Uterus (tissue), 2 donors: Measurements from ENCODE around the gene SLC6A18.

Experiments
- POLR2A ChIP-seq, 2 donors: fragments of 450-650 bp; IDR thresholded peaks; one replicate each; pipeline ENCODE4 v1.6.1; 2016; ENCODE audit warnings: antibody characterized with exemption in 2 of 2, mild to moderate bottlenecking in 1 of 2, moderate library complexity in 1 of 2
- TF ChIP-seq, protein P1 (sequence below), 4 experiments: fragments of 200-600 bp in 2 of 4; fragments of 450-650 bp in 2 of 4; sonication (generic) in 2 of 4; IDR thresholded peaks; one replicate each; pipeline ENCODE4 v1.5.1; 2016 to 2019; ENCODE audit warnings: antibody characterized with exemption in 4 of 4, mild to moderate bottlenecking in 2 of 4, moderate library complexity in 1 of 4

DNA sequence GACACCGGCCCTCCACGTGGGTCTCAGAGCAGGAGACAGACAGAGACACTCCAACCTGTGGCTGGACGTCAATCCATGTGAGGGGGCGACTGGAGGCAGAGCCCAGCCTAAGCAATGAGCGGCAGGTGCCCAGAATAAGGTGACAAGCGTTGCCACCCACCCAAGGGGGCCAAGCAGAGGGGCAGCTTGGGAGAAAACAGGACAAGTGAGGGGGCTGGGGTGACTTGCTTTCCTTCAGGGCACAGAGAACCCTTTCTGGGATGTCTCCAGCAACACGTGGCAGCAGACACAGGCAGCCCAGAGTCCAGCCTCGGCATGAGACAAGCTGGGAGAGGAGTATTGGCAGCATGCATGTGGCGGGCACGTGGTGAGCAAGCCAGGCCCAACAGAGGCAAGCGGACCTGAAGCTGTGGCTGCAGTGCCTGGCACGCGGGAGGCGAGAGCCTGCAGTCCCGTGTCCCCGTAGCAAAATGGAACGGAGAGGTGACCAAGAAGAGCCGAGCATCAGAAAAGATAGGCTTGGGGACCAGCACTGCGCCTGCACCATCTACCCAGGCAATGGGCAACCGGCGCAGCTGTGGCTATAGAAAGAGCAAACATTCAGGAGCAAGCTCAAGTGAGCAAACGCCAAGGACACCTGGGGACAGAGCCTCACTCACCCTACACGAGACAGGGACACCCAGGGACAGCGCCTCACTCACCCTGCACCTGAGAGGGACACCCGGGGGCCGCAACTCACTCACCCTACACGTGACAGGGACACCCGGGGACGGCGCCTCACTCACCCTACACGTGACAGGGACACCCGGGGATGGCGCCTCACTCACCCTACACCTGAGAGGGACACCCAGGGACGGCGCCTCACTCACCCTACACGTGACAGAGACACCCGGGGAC, 63.5 kb downstream of the SLC6A18 start:
- TF ChIP-seq, protein P1, sequence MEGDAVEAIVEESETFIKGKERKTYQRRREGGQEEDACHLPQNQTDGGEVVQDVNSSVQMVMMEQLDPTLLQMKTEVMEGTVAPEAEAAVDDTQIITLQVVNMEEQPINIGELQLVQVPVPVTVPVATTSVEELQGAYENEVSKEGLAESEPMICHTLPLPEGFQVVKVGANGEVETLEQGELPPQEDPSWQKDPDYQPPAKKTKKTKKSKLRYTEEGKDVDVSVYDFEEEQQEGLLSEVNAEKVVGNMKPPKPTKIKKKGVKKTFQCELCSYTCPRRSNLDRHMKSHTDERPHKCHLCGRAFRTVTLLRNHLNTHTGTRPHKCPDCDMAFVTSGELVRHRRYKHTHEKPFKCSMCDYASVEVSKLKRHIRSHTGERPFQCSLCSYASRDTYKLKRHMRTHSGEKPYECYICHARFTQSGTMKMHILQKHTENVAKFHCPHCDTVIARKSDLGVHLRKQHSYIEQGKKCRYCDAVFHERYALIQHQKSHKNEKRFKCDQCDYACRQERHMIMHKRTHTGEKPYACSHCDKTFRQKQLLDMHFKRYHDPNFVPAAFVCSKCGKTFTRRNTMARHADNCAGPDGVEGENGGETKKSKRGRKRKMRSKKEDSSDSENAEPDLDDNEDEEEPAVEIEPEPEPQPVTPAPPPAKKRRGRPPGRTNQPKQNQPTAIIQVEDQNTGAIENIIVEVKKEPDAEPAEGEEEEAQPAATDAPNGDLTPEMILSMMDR (IDR thresholded peaks at IDR 0.05): no peak
- TF ChIP-seq POLR2A (IDR thresholded peaks at IDR 0.05): no peak
